A549 (cell line): ENCODE data around the gene ARAP1. TPM values are rescaled to one million over a fixed set of nuclear protein-coding genes. Genes with fewer than 3 reads are reported as not detected.

Experiments
- ATAC-seq, 2 experiments: fragments of 200-7000 bp in 1 of 2; fragments of >200 bp in 1 of 2; cut with Nextera tagmentation in 1 of 2; cut with Tn5 transposase in 1 of 2; 3 replicates each; pipeline versions ENCODE4 v1.8.0 to v1.9.1; 2018 to 2020; ENCODE audit warnings: mild to moderate bottlenecking in 1 of 2, moderate library complexity in 1 of 2
- CTCF ChIA-PET: fragments of 300-600 bp; sonication (Branson Sonifier 250); formaldehyde crosslinking; extraction: SDS; loops from one replicate; lab custom pipeline; 2021; ENCODE audit warnings: antibody characterized with exemption, inconsistent platforms; lab: Yijun Ruan, JAX
- POLR2A ChIA-PET: fragments of 350-600 bp; formaldehyde crosslinking; extraction: SDS; loops from one replicate; lab custom pipeline; 2021; ENCODE audit warnings: antibody characterized with exemption, inconsistent platforms; lab: Yijun Ruan, JAX
- DNase-seq, 2 experiments: peaks; one replicate each; pipeline versions ENCODE4 v3.0.0 to v3.0.0-alpha.2; 2011 to 2016; ENCODE audit warnings: low read depth in 1 of 2, low spot score in 1 of 2
- FAIRE-seq: peaks from 2 replicates; lab custom pipeline; 2011; peaks lifted over from hg19 to GRCh38; lab: Jason Lieb, UNC
- H3K27ac ChIP-seq, 2 experiments: fragments of >200 bp; sonication (Bioruptor Twin); formaldehyde crosslinking; 3 replicates each; pipeline ENCODE4 v1.5.1; 2016 to 2017
- H3K4me1 ChIP-seq: fragments of >200 bp; sonication (Bioruptor Twin); formaldehyde crosslinking; 3 replicates; pipeline ENCODE4 v1.6.1; 2016
- H3K4me2 ChIP-seq: fragments of >200 bp; sonication (Bioruptor Twin); formaldehyde crosslinking; 3 replicates; pipeline ENCODE4 v1.6.1; 2016
- H3K4me3 ChIP-seq: fragments of >200 bp; sonication (Bioruptor Twin); formaldehyde crosslinking; 3 replicates; pipeline ENCODE4 v1.5.1; 2016
- H3K9me3 ChIP-seq: fragments of >200 bp; sonication (Bioruptor Twin); formaldehyde crosslinking; 3 replicates; pipeline ENCODE4 v1.6.1; 2016
- BHLHE40 ChIP-seq: IDR thresholded peaks from 2 replicates; pipeline ENCODE4 v1.6.1; 2012; ENCODE audit warnings: low read depth, low read length, inconsistent platforms
- CBX8 ChIP-seq: fragments of 200-600 bp; sonication (generic); IDR thresholded peaks from 2 replicates; pipeline ENCODE4 v1.6.1; 2016
- EHMT2 ChIP-seq: fragments of 200-600 bp; sonication (generic); IDR thresholded peaks from 2 replicates; pipeline ENCODE4 v1.6.1; 2016; ENCODE audit warnings: antibody characterized with exemption, low read depth, mild to moderate bottlenecking, moderate library complexity
- FOSB ChIP-seq: fragments of 250-450 bp; sonication (Bioruptor Pico); IDR thresholded peaks from 2 replicates; pipeline ENCODE4 v1.5.0; 2020; ENCODE audit warnings: mild to moderate bottlenecking, moderate library complexity
- FOSL2 ChIP-seq, 2 experiments: fragments of 450-650 bp in 1 of 2; fragments of >200 bp in 1 of 2; sonication (Bioruptor Twin) in 1 of 2; formaldehyde crosslinking; IDR thresholded peaks; 2 replicates each; pipeline versions ENCODE4 v1.5.0 to v1.6.1; 2016 to 2020; ENCODE audit warnings: mild to moderate bottlenecking in 1 of 2, moderate library complexity in 1 of 2
- HEYL ChIP-seq: fragments of 250-450 bp; sonication (Bioruptor Pico); IDR thresholded peaks from 2 replicates; pipeline ENCODE4 v1.8.0; 2021; ENCODE audit warnings: mild to moderate bottlenecking, moderate library complexity
- HOXB5 ChIP-seq: fragments of 250-450 bp; sonication (Bioruptor Pico); IDR thresholded peaks from 2 replicates; pipeline ENCODE4 v1.5.0; 2020; ENCODE audit warnings: mild to moderate bottlenecking, moderate library complexity
- JUN ChIP-seq, 2 experiments: fragments of >200 bp; sonication (Bioruptor Twin); formaldehyde crosslinking; IDR thresholded peaks; 2 replicates in 1 of 2; 3 replicates in 1 of 2; pipeline ENCODE4 v1.6.1; 2016 to 2017
- KDM1A ChIP-seq: fragments of 200-600 bp; sonication (generic); IDR thresholded peaks from 2 replicates; pipeline ENCODE4 v1.6.1; 2016; ENCODE audit warnings: low read depth, mild to moderate bottlenecking
- MAFK ChIP-seq: fragments of 450-650 bp; IDR thresholded peaks from 2 replicates; pipeline ENCODE4 v1.6.1; 2014; ENCODE audit not compliant: partially characterized antibody
- MAZ ChIP-seq: fragments of 150-350 bp; IDR thresholded peaks from 2 replicates; pipeline ENCODE4 v1.6.1; 2014; ENCODE audit warnings: antibody characterized with exemption, low read depth, low read length, borderline replicate concordance
- MYC ChIP-seq: IDR thresholded peaks from 2 replicates; pipeline ENCODE4 v1.6.1; 2012; ENCODE audit warnings: mild to moderate bottlenecking, inconsistent platforms, low read length, improper control_type of control experiment, borderline replicate concordance
- RAD21 ChIP-seq, 2 experiments: fragments of >200 bp in 1 of 2; sonication (Bioruptor Twin) in 1 of 2; formaldehyde crosslinking in 1 of 2; IDR thresholded peaks in 1 of 2; conservative IDR thresholded peaks in 1 of 2; 2 replicates in 1 of 2; 3 replicates in 1 of 2; pipeline ENCODE4 v1.6.1; 2012 to 2018; ENCODE audit warnings: inconsistent platforms in 1 of 2
- RNF2 ChIP-seq: fragments of 200-600 bp; sonication (generic); IDR thresholded peaks from 2 replicates; pipeline ENCODE4 v1.6.1; 2016; ENCODE audit warnings: low read depth, mild to moderate bottlenecking, antibody characterized with exemption, moderate library complexity, borderline replicate concordance
- SMC3 ChIP-seq: fragments of >200 bp; sonication (Bioruptor Twin); formaldehyde crosslinking; IDR thresholded peaks from 3 replicates; pipeline ENCODE4 v1.6.1; 2018; ENCODE audit warnings: inconsistent platforms
- TFCP2L1 ChIP-seq: fragments of 250-450 bp; sonication (Bioruptor Pico); IDR thresholded peaks from 2 replicates; pipeline ENCODE4 v1.5.0; 2021; ENCODE audit warnings: mild to moderate bottlenecking
- TP53 ChIP-seq: fragments of 250-450 bp; sonication (Bioruptor Pico); IDR thresholded peaks from 2 replicates; pipeline ENCODE4 v1.5.0; 2021; ENCODE audit warnings: mild to moderate bottlenecking, moderate library complexity
- ZC3H11A ChIP-seq: fragments of 450-650 bp; IDR thresholded peaks from 2 replicates; pipeline ENCODE4 v1.6.1; 2014; ENCODE audit warnings: antibody characterized with exemption, mild to moderate bottlenecking
- ZFP36 ChIP-seq: fragments of 450-650 bp; IDR thresholded peaks from 2 replicates; pipeline ENCODE4 v1.6.1; 2014; ENCODE audit warnings: borderline replicate concordance; ENCODE audit not compliant: partially characterized antibody
- ZSCAN20 ChIP-seq: fragments of 250-450 bp; sonication (Bioruptor Pico); IDR thresholded peaks from 2 replicates; pipeline ENCODE4 v1.8.0; 2022; ENCODE audit warnings: mild to moderate bottlenecking, moderate library complexity
- WGBS: methylation state at CpG from one replicate; pipeline ENCODE4 v1.1.6; 2017; ENCODE audit errors: missing lambda C conversion rate; 5-methylcytosine and 5-hydroxymethylcytosine counted together
- polyA plus RNA-seq, 4 experiments: library from polyadenylated mRNA; depleted of rRNA in 3 of 4; stranded (reverse); fragments of >200 nt; fragmentation: RNase III in 1 of 4; extraction: RNeasy Plus Mini Kit Qiagen cat#74134 plus additional on column Dnase treatment in 1 of 4; gene quantifications; 2 replicates in 3 of 4; 3 replicates in 1 of 4; pipeline ENCODE4 v1.2.3, GENCODE V29; 2011 to 2017
- TF ChIP-seq, protein P1 (sequence below): IDR thresholded peaks from 2 replicates; pipeline ENCODE4 v1.6.1; 2012
- TF ChIP-seq, protein P2 (sequence below): IDR thresholded peaks from 2 replicates; pipeline ENCODE4 v1.6.1; 2012
- TF ChIP-seq, protein P3 (sequence below): fragments of 450-650 bp; IDR thresholded peaks from 2 replicates; pipeline ENCODE4 v1.6.1; 2014; ENCODE audit warnings: antibody characterized with exemption
- TF ChIP-seq, protein P4 (sequence below): fragments of 150-350 bp; IDR thresholded peaks from 2 replicates; pipeline ENCODE4 v1.6.1; 2014; ENCODE audit warnings: low read depth, mild to moderate bottlenecking, low read length
- TF ChIP-seq, protein P5 (sequence below): IDR thresholded peaks from 2 replicates; pipeline ENCODE4 v1.6.1; 2012; ENCODE audit warnings: low read depth, borderline replicate concordance
- TF ChIP-seq, protein P6 (sequence below): fragments of 250-450 bp; sonication (Bioruptor Pico); IDR thresholded peaks from 2 replicates; pipeline ENCODE4 v1.5.0; 2021; ENCODE audit warnings: mild to moderate bottlenecking, moderate library complexity, borderline replicate concordance

The ARAP1 gene
- polyA plus RNA-seq, 2 of the 4 experiments (the other 2 are of a cell fraction) = 29.5 to 30.1 TPM

DNA sequence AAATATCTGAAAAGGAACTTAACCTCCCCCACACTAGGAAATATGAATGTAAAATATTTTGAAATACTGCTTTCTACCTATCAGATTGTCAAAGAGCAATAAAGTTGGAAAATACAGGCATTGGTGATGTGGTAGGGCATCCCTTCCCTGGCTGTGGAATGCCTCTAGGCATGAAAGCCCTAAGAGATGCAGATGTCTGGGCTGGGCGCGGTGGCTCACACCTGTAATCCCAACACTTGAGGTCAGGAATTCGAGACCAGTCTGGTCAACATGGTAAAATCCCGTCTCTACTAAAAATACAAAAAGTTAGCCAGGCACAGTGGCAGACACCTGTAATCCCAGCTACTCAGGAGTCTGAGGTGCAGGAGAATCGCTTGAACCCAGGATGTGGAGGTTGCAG, 22.0 kb downstream of the ARAP1 start:
- Histone ChIP-seq H3K4me2 (no peak overlapping the region), H3K27ac (no peak overlapping the region), H3K4me3 (no peak overlapping the region), H3K4me1 (no peaks in the 10 kb centered on the region; the same call in 2 of the 3 replicates), H3K9me3 (no peaks in the 10 kb centered on the region)
- WGBS = 76% methylated on average over 5 of the region's 5 CpGs
- DNase-seq = no peak
- ATAC-seq = no peak
- FAIRE-seq = no peak
- ChIA-PET POLR2A (no interaction called here), CTCF (interaction anchor here (0.6 to 6.5 kb wide), 12 partner anchors 10 to 487 kb away, joined by 3 to 58 read pairs (median 4); partner anchors contain the start of gene STARD10)
- TF ChIP-seq EHMT2 = no peak
- TF ChIP-seq ZFP36 = no peak
- TF ChIP-seq RAD21 (conservative IDR thresholded peaks at IDR 0.05 in 1 of 2, IDR thresholded peaks at IDR 0.05 in 1 of 2) = no peak
- TF ChIP-seq, protein P1, sequence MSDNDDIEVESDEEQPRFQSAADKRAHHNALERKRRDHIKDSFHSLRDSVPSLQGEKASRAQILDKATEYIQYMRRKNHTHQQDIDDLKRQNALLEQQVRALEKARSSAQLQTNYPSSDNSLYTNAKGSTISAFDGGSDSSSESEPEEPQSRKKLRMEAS = no peak
- TF ChIP-seq, protein P2, sequence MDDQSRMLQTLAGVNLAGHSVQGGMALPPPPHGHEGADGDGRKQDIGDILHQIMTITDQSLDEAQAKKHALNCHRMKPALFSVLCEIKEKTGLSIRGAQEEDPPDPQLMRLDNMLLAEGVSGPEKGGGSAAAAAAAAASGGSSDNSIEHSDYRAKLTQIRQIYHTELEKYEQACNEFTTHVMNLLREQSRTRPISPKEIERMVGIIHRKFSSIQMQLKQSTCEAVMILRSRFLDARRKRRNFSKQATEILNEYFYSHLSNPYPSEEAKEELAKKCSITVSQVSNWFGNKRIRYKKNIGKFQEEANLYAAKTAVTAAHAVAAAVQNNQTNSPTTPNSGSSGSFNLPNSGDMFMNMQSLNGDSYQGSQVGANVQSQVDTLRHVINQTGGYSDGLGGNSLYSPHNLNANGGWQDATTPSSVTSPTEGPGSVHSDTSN = no peak
- TF ChIP-seq MAZ = no peak
- TF ChIP-seq TP53 (CRISPR knock-in tag) = no peak
- no peak for TF ChIP-seq FOSB (CRISPR knock-in tag)
- TF ChIP-seq BHLHE40 = no peak
- no peak for TF ChIP-seq RNF2
- no peak for TF ChIP-seq CBX8
- TF ChIP-seq HOXB5 (CRISPR knock-in tag) = no peak
- no peak for TF ChIP-seq JUN (IDR thresholded peaks at IDR 0.05)
- no peak for TF ChIP-seq MYC
- TF ChIP-seq, protein P3, sequence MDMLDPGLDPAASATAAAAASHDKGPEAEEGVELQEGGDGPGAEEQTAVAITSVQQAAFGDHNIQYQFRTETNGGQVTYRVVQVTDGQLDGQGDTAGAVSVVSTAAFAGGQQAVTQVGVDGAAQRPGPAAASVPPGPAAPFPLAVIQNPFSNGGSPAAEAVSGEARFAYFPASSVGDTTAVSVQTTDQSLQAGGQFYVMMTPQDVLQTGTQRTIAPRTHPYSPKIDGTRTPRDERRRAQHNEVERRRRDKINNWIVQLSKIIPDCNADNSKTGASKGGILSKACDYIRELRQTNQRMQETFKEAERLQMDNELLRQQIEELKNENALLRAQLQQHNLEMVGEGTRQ = no peak
- TF ChIP-seq, protein P4, sequence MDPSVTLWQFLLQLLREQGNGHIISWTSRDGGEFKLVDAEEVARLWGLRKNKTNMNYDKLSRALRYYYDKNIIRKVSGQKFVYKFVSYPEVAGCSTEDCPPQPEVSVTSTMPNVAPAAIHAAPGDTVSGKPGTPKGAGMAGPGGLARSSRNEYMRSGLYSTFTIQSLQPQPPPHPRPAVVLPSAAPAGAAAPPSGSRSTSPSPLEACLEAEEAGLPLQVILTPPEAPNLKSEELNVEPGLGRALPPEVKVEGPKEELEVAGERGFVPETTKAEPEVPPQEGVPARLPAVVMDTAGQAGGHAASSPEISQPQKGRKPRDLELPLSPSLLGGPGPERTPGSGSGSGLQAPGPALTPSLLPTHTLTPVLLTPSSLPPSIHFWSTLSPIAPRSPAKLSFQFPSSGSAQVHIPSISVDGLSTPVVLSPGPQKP = no peak
- TF ChIP-seq, protein P5, sequence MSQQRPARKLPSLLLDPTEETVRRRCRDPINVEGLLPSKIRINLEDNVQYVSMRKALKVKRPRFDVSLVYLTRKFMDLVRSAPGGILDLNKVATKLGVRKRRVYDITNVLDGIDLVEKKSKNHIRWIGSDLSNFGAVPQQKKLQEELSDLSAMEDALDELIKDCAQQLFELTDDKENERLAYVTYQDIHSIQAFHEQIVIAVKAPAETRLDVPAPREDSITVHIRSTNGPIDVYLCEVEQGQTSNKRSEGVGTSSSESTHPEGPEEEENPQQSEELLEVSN = no peak
- TF ChIP-seq KDM1A = no peak
- no peak for TF ChIP-seq ZC3H11A
- TF ChIP-seq MAFK = no peak

DNA sequence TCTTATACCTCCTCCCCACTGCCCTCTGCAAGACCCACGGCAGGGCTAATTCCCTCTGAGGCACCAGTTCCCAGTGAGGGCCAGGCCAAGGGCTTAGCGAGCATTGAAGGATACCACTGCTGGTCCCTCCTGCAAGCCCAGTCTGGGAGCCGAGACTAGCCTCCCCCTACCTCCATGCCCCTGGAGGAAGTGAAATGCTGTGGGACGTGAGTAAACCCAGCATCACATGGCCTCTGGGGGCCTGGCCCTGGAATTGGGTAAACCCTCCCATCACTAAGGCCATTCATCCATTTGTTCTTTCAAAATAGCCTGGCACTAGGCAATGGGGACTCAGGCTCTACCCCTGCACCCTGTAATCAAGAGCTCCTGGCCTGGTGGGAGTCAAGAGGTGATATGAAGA, 24.7 kb downstream of the ARAP1 start:
- Histone ChIP-seq H3K4me1 (peaks cover 17% of the 10 kb centered on the region), H3K27ac (no peak overlapping the region), H3K9me3 (no peaks in the 10 kb centered on the region), H3K4me3 (no peak overlapping the region), H3K4me2 (no peak overlapping the region)
- WGBS = 72% methylated on average over 4 of the region's 4 CpGs
- no peak for FAIRE-seq
- CTCF ChIA-PET = interaction anchor here (0.6 to 7.1 kb wide), 13 partner anchors 10 to 971 kb away, joined by 3 to 162 read pairs (median 4); partner anchors contain the start of gene STARD10
- ATAC-seq = no peak
- DNase-seq = no peak
- POLR2A ChIA-PET = no interaction called here
- TF ChIP-seq HEYL = no peak
- TF ChIP-seq CBX8 = no peak
- TF ChIP-seq ZSCAN20 (CRISPR knock-in tag) = no peak
- no peak for TF ChIP-seq SMC3
- no peak for TF ChIP-seq FOSL2 (IDR thresholded peaks at IDR 0.05)
- TF ChIP-seq FOSL2 (CRISPR knock-in tag; IDR thresholded peaks at IDR 0.05) = no peak
- no peak for TF ChIP-seq HOXB5 (CRISPR knock-in tag)
- TF ChIP-seq, protein P6, sequence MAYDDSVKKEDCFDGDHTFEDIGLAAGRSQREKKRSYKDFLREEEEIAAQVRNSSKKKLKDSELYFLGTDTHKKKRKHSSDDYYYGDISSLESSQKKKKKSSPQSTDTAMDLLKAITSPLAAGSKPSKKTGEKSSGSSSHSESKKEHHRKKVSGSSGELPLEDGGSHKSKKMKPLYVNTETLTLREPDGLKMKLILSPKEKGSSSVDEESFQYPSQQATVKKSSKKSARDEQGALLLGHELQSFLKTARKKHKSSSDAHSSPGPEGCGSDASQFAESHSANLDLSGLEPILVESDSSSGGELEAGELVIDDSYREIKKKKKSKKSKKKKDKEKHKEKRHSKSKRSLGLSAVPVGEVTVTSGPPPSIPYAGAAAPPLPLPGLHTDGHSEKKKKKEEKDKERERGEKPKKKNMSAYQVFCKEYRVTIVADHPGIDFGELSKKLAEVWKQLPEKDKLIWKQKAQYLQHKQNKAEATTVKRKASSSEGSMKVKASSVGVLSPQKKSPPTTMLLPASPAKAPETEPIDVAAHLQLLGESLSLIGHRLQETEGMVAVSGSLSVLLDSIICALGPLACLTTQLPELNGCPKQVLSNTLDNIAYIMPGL = no peak
- no peak for TF ChIP-seq TFCP2L1
